Gastroesophageal sphincter (tissue), 4 donors: ENCODE data around the gene SPACA5B. TPM values are rescaled to one million over a fixed set of nuclear protein-coding genes. Genes with fewer than 3 reads are reported as not detected.
"Not testable (repeated sequence)": the region's sequence is repeated elsewhere in the genome, so short reads cannot be mapped to it uniquely, and the experiment has no call there.

Experiments used
- ATAC-seq: fragments of 150-250 bp; one replicate; pipeline ENCODE4 v1.9.1; 2016; ENCODE audit warnings: mild to moderate bottlenecking, moderate library complexity
- H3K27ac ChIP-seq, 4 donors: fragments of 200-600 bp; sonication (generic) in 3 of 4; 1 replicate in 3 of 4; 2 replicates in 1 of 4; pipeline ENCODE4 v1.5.1; 2016 to 2019
- H3K27me3 ChIP-seq: fragments of 200-600 bp; sonication (generic); one replicate; pipeline ENCODE4 v1.5.1; 2019
- H3K36me3 ChIP-seq, 2 donors: fragments of 200-600 bp; sonication (generic); one replicate each; pipeline ENCODE4 v1.5.1; 2019; ENCODE audit warnings: control low read depth in 1 of 2
- H3K4me1 ChIP-seq, 3 donors: fragments of 200-600 bp; sonication (generic); 1 replicate in 2 of 3; 2 replicates in 1 of 3; pipeline ENCODE4 v1.5.1; 2016 to 2019; ENCODE audit warnings: control low read depth in 2 of 3
- H3K4me3 ChIP-seq, 2 donors: fragments of 200-600 bp; sonication (generic); one replicate each; pipeline ENCODE4 v1.5.1; 2019; ENCODE audit warnings: mild to moderate bottlenecking in 1 of 2, moderate library complexity in 1 of 2
- H3K9me3 ChIP-seq, 3 donors: fragments of 200-600 bp; sonication (generic); one replicate each; pipeline ENCODE4 v1.5.1; 2017 to 2019; ENCODE audit warnings: control low read depth in 2 of 3
- EP300 ChIP-seq: sonication (generic); formaldehyde crosslinking; IDR thresholded peaks from one replicate; pipeline ENCODE4 v1.6.1; 2017; ENCODE audit warnings: antibody characterized with exemption, mild to moderate bottlenecking
- POLR2A ChIP-seq, 2 donors: fragments of 450-650 bp; IDR thresholded peaks; one replicate each; pipeline ENCODE4 v1.6.1; 2017; ENCODE audit warnings: antibody characterized with exemption in 2 of 2, mild to moderate bottlenecking in 2 of 2, moderate library complexity in 1 of 2
- POLR2AphosphoS5 ChIP-seq: sonication (generic); formaldehyde crosslinking; IDR thresholded peaks from one replicate; pipeline ENCODE4 v1.6.1; 2017; ENCODE audit warnings: antibody characterized with exemption
- WGBS, 2 donors: methylation state at CpG; one replicate each; pipeline ENCODE4 v1.1.5; 2018; ENCODE audit warnings: low coverage in 1 of 2; 5-methylcytosine and 5-hydroxymethylcytosine counted together
- small RNA-seq, 4 donors: library from RNA; depleted of rRNA; stranded (forward); fragments of <200 nt; gene quantifications; one replicate each; pipeline ENCODE3, GENCODE V24; 2016
- total RNA-seq, 4 donors: library from RNA; depleted of rRNA; stranded (reverse); fragments of >200 nt; gene quantifications; one replicate each; pipeline ENCODE4 v1.1.0, GENCODE V29; 2016
- TF ChIP-seq, protein P1 (sequence below), 4 experiments: fragments of 200-600 bp in 2 of 4; fragments of 450-650 bp in 2 of 4; sonication (generic) in 1 of 4; IDR thresholded peaks; one replicate each; pipeline ENCODE4 v1.5.1; 2017 to 2019; ENCODE audit warnings: antibody characterized with exemption in 4 of 4, mild to moderate bottlenecking in 2 of 4, moderate library complexity in 2 of 4

The SPACA5B gene
- total RNA-seq, 4 donors from 2014 or later = not detected

- Histone ChIP-seq H3K4me1 (no peaks in the 10 kb centered on the region), H3K4me3 (no peak overlapping the region), H3K27me3 (no peaks in the 10 kb centered on the region), H3K36me3 (no peaks in the 10 kb centered on the region), H3K9me3 (no peaks in the 10 kb centered on the region), H3K27ac (no peak overlapping the region)
- no peak for ATAC-seq
- 77 to 86% methylated on average over 2 to 3 of the region's 4 CpGs for WGBS, 2 donors
- TF ChIP-seq POLR2AphosphoS5 (no peak), EP300 (no peak), POLR2A (IDR thresholded peaks at IDR 0.05) (no peak)
- TF ChIP-seq, protein P1, sequence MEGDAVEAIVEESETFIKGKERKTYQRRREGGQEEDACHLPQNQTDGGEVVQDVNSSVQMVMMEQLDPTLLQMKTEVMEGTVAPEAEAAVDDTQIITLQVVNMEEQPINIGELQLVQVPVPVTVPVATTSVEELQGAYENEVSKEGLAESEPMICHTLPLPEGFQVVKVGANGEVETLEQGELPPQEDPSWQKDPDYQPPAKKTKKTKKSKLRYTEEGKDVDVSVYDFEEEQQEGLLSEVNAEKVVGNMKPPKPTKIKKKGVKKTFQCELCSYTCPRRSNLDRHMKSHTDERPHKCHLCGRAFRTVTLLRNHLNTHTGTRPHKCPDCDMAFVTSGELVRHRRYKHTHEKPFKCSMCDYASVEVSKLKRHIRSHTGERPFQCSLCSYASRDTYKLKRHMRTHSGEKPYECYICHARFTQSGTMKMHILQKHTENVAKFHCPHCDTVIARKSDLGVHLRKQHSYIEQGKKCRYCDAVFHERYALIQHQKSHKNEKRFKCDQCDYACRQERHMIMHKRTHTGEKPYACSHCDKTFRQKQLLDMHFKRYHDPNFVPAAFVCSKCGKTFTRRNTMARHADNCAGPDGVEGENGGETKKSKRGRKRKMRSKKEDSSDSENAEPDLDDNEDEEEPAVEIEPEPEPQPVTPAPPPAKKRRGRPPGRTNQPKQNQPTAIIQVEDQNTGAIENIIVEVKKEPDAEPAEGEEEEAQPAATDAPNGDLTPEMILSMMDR (IDR thresholded peaks at IDR 0.05) = no peak
These were observed 50.4 kb downstream of the SPACA5B start for GRCh38 chrX:48180811-48181210.

- not testable (repeated sequence) for H3K27ac ChIP-seq, H3K4me1 ChIP-seq, H3K36me3 ChIP-seq, H3K27me3 ChIP-seq, ATAC-seq, H3K9me3 ChIP-seq, H3K4me3 ChIP-seq
- WGBS, 2 donors = 40% methylated on average over 1 of the region's 5 CpGs; no CpG with 5 or more reads in 1 of the 2 donors
These were observed 51.5 kb downstream of the SPACA5B start for GRCh38 chrX:48181882-48182281.

Small RNAs within 50 kb of the gene (small RNA-seq; reads per million reads assigned to genes)
- 0 reads per million in 4 donors for gene AC245047.7
- 0 to 0.27 (median 0) reads per million in 4 donors for gene RNU6-707P

Other genes with a start within 250 kb of the SPACA5B start
- gene ZNF182, start 126.6 kb upstream of the SPACA5B start, total RNA-seq = 1 to 10 TPM; 2.8 to 5.8 (median 3.8) TPM
- gene SPACA5, start 123.6 kb upstream of the SPACA5B start, total RNA-seq = not detected
- 1 to 10 TPM; 2.8 to 7.8 (median 3.8) TPM for gene ZNF630, start 59.0 kb upstream of the SPACA5B start, total RNA-seq
- gene SSX5, start 66.2 kb downstream of the SPACA5B start, total RNA-seq = not detected
- not detected for gene SSX1, start 124.8 kb downstream of the SPACA5B start, total RNA-seq
- not detected for gene SSX3, start 226.1 kb downstream of the SPACA5B start, total RNA-seq